ENCODE results near the gene DBN1. TPM values are rescaled to one million over a fixed set of nuclear protein-coding genes. Genes with fewer than 3 reads are reported as not detected.

Gene DBN1
- total RNA-seq, 1 experiment from 2014 or later = 286 TPM

DNA sequence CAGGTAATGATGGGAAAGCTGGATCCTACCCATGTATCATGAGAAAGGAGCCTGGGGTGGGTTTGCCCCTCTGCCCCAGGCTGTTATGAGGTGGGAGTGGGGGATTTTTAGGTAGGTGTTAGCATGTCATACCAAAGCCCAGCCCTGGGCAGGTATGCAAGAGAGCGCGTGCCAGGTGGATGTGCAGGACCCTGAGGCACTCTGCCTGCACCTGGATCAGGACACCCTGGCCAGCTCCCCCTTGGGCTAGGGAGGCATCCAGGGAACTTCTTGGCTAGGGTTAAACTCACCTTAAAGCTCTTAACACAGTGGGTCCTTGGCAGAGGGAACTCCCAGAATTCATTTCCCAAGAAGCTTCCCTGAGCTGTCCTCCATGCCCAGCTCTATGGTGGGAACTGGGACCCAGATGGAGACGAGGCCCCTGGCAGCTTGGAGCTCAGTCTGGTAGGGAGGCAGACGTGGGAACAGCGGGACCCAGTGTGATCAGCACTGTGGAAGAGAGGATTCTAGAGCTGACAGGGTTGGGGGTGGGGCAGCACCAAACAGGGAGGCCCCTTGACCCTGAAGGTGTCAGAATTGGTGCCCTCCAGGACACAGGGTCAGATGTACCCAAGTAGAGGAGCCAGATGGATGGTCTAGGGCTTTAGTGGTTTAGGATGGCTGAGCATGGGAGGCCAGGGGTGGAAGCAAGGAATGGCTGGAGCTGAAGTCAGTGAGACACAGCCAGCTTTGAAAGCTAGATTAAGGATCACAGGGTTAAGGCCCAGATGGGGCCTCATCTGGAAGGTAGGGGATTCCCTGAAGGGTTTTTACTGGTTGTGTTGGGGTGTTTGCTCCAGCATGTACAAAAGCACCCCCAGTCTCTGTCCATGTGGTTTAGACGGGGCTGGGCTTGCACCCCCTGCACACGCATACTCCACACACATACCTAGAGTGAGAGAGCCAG is 29.1 kb downstream of the DBN1 start:
- TF ChIP-seq EZH2 (IDR thresholded peaks at IDR 0.05; ENCODE audit: borderline replicate concordance, low read depth, low read length, poor library complexity, severe bottlenecking) (no peak), CTCF (conservative IDR thresholded peaks at IDR 0.05; ENCODE audit: low read depth, low read length) (no peak)
- no TSS peak for BruUV-seq (replicated peaks)
- H3K27ac ChIP-seq (ENCODE audit: low read depth, low read length, poor library complexity, severe bottlenecking) = no peak overlapping the region
- H3K36me3 ChIP-seq (ENCODE audit: insufficient read depth, low read length, poor library complexity, severe bottlenecking) = no peaks in the 10 kb centered on the region
- CTCF ChIA-PET = interaction anchor here (0.6 kb wide), 1 partner anchor 630 kb away, joined by 3 read pairs; no protein-coding TSS in a partner anchor
- H3K9me3 ChIP-seq (ENCODE audit: low read depth, low read length, poor library complexity, severe bottlenecking) = no peaks in the 10 kb centered on the region
- no peaks in the 10 kb centered on the region for H3K27me3 ChIP-seq (replicated peaks; ENCODE audit: insufficient read depth, low read depth, low read length, poor library complexity)
- intact Hi-C loops (cut with micrococcal nuclease; ENCODE audit: unreplicated experiment) = no loop called here
- H3K4me1 ChIP-seq (ENCODE audit: insufficient read depth, low read length, poor library complexity, severe bottlenecking) = peaks cover 4% of the 10 kb centered on the region
- DNase-seq (ENCODE audit: low spot score) = no peak
- POLR2A ChIA-PET (ENCODE audit: low non-redundant PET) = interaction anchor here (0.6 kb wide), 1 partner anchor 37 kb away, joined by 13 read pairs; no protein-coding TSS in a partner anchor
- H3K4me3 ChIP-seq (ENCODE audit: low read depth, low read length, poor library complexity, severe bottlenecking) = no peak overlapping the region

GRCh38 chr5:177443144-177443983 is 30.1 kb downstream of the DBN1 start:
- intact Hi-C loops (cut with micrococcal nuclease; ENCODE audit: unreplicated experiment) = no loop called here
- ChIA-PET POLR2A (ENCODE audit: low non-redundant PET) (no interaction called here), CTCF (no interaction called here)
- H3K4me1 ChIP-seq (ENCODE audit: insufficient read depth, low read length, poor library complexity, severe bottlenecking) = peaks cover 4% of the 10 kb centered on the region
- H3K27me3 ChIP-seq (replicated peaks; ENCODE audit: insufficient read depth, low read depth, low read length, poor library complexity) = no peaks in the 10 kb centered on the region
- H3K9me3 ChIP-seq (ENCODE audit: low read depth, low read length, poor library complexity, severe bottlenecking) = no peaks in the 10 kb centered on the region
- no TSS peak for BruUV-seq (replicated peaks)
- TF ChIP-seq CTCF (conservative IDR thresholded peaks at IDR 0.05; ENCODE audit: low read depth, low read length) (no peak), EZH2 (IDR thresholded peaks at IDR 0.05; ENCODE audit: borderline replicate concordance, low read depth, low read length, poor library complexity, severe bottlenecking) (no peak)
- no peak overlapping the region for H3K27ac ChIP-seq (ENCODE audit: low read depth, low read length, poor library complexity, severe bottlenecking)
- no peaks in the 10 kb centered on the region for H3K36me3 ChIP-seq (ENCODE audit: insufficient read depth, low read length, poor library complexity, severe bottlenecking)
- H3K4me3 ChIP-seq (ENCODE audit: low read depth, low read length, poor library complexity, severe bottlenecking) = no peak overlapping the region
- DNase-seq (ENCODE audit: low spot score) = no peak

- Histone ChIP-seq H3K36me3 (ENCODE audit: insufficient read depth, low read length, poor library complexity, severe bottlenecking) (no peaks in the 10 kb centered on the region), H3K4me1 (ENCODE audit: insufficient read depth, low read length, poor library complexity, severe bottlenecking) (peaks cover 4% of the 10 kb centered on the region), H3K27ac (ENCODE audit: low read depth, low read length, poor library complexity, severe bottlenecking) (no peak overlapping the region), H3K4me3 (ENCODE audit: low read depth, low read length, poor library complexity, severe bottlenecking) (no peak overlapping the region), H3K9me3 (ENCODE audit: low read depth, low read length, poor library complexity, severe bottlenecking) (no peaks in the 10 kb centered on the region), H3K27me3 (replicated peaks; ENCODE audit: insufficient read depth, low read depth, low read length, poor library complexity) (no peaks in the 10 kb centered on the region)
- ChIA-PET POLR2A (ENCODE audit: low non-redundant PET) (no interaction called here), CTCF (interaction anchor here (0.8 kb wide), 1 partner anchor 51 kb away, joined by 3 read pairs; no protein-coding TSS in a partner anchor)
- TF ChIP-seq EZH2 (IDR thresholded peaks at IDR 0.05; ENCODE audit: borderline replicate concordance, low read depth, low read length, poor library complexity, severe bottlenecking) (no peak), CTCF (conservative IDR thresholded peaks at IDR 0.05; ENCODE audit: low read depth, low read length) (no peak)
- BruUV-seq (replicated peaks) = no TSS peak
- intact Hi-C loops (cut with micrococcal nuclease; ENCODE audit: unreplicated experiment) = no loop called here
- no peak for DNase-seq (ENCODE audit: low spot score)
Observed at GRCh38 chr5:177442066-177442826, 31.2 kb downstream of the DBN1 start.

Measured in A673 (cell line).